ENCODE results near the gene EIF2S2. TPM values are rescaled to one million over a fixed set of nuclear protein-coding genes. Genes with fewer than 3 reads are reported as not detected.

Gene EIF2S2
- total RNA-seq, 4 donors from 2014 or later: 32.8 to 43.1 (median 41.0) TPM

DNA sequence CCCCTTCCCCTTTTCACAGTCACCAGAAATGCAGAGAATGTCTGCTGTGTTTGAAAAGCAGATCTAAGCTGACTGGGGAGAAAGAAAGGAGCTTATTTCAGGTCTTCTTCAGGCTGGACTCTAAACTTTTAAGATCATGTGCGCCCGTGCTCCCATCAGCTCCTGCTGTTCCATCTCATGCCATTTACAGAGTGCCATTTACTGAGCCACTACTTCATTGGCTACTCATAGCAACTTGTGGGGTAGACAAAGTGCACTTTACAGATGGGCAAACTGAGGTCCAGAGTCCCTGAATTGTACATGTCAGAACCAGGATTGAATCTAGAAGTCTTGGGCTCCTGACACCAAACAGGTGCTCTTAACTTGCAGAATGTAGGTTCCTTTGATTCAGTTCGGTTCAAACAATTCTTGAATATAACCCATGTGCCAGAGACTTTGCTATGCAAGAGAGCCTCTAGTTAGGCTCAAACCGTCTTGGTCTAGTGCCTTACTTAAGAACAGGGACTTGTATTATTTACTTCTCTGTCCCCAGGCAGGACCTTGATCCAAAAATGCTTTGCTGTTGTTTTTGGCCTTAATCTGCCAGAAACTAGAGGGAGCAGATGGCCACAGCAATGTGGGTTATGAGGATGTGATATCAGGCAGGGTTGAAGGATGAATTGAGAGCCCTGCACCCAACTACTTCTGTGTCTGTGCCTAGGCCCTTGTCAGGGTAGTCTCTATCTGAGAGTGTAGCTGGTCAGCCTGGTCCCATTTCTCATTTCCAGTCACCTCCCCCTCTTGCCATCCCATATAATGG lies 61.9 kb downstream of the EIF2S2 start:
- no peak overlapping the region for H3K4me3 ChIP-seq
- no peaks in the 10 kb centered on the region for H3K9me3 ChIP-seq
- peak in 1 of 2 donors; percentile 37 for DNase-seq (ENCODE audit: low spot score in 2 of 2)
- 59 to 72% methylated on average over 4 of the region's 4 CpGs for WGBS, 2 donors
- TF ChIP-seq EP300 (IDR thresholded peaks at IDR 0.05) (no peak), POLR2A (IDR thresholded peaks at IDR 0.05) (no peak)
- TF ChIP-seq, protein P1, sequence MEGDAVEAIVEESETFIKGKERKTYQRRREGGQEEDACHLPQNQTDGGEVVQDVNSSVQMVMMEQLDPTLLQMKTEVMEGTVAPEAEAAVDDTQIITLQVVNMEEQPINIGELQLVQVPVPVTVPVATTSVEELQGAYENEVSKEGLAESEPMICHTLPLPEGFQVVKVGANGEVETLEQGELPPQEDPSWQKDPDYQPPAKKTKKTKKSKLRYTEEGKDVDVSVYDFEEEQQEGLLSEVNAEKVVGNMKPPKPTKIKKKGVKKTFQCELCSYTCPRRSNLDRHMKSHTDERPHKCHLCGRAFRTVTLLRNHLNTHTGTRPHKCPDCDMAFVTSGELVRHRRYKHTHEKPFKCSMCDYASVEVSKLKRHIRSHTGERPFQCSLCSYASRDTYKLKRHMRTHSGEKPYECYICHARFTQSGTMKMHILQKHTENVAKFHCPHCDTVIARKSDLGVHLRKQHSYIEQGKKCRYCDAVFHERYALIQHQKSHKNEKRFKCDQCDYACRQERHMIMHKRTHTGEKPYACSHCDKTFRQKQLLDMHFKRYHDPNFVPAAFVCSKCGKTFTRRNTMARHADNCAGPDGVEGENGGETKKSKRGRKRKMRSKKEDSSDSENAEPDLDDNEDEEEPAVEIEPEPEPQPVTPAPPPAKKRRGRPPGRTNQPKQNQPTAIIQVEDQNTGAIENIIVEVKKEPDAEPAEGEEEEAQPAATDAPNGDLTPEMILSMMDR (IDR thresholded peaks at IDR 0.05): no peak
- peaks cover 0 to 84% (median 32%) of the 10 kb centered on the region in 4 donors for H3K4me1 ChIP-seq
- no peaks in the 10 kb centered on the region for H3K36me3 ChIP-seq
- H3K27me3 ChIP-seq: no peaks in the 10 kb centered on the region
- peak overlapping the region in 1 of 4 donors; percentile 25 for H3K27ac ChIP-seq

DNA sequence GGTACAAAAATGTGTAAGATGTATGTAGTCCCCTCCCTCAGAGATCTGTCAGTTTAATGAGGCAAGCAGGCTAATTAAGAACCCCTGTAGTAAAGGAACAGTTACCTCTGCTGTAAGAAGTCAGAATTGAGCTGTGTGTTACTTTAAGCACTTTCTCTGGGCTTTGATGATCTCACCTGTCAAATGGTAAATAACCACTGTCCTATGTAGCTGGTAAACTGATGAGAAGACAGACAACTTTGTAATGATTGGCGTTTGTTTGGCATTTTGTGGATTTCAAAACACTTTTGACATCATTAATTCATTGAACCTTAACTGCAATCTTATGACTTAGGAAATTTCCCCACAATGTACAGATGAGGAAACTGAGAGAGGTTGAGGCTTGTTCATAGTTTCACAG lies 62.7 kb downstream of the EIF2S2 start:
- H3K36me3 ChIP-seq: peaks cover 0 to 5% (median 0%) of the 10 kb centered on the region in 3 donors
- H3K27me3 ChIP-seq: no peaks in the 10 kb centered on the region
- TF ChIP-seq POLR2A (IDR thresholded peaks at IDR 0.05): no peak
- no peak for TF ChIP-seq EP300 (IDR thresholded peaks at IDR 0.05)
- TF ChIP-seq, protein P1 (IDR thresholded peaks at IDR 0.05): no peak
- 85 to 92% methylated on average over 1 of the region's 1 CpG for WGBS, 2 donors
- no peak overlapping the region for H3K4me3 ChIP-seq
- no peak overlapping the region for H3K27ac ChIP-seq
- no peaks in the 10 kb centered on the region for H3K9me3 ChIP-seq
- DNase-seq (ENCODE audit: low spot score in 2 of 2): no peak
- H3K4me1 ChIP-seq: peaks cover 0 to 84% (median 35%) of the 10 kb centered on the region in 4 donors

DNA sequence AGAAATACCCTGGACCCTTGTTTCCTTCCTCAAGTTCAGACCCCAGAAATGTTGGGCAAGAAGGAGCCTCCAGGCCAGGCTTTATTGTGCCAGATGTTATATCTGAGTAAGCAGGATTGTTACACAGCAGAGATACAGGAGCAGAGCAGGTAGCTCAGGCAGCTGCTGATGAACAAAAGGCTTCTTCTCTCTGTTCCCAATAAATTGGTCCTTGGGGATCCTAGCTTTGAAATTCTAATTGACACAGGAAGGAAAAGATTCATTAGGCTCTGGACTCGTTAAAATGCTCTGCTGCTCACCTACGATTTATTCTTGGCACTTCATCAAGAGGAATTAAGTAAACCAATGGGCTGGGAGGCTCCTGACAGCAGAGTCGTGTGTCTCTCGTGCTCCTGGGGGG lies 64.1 kb downstream of the EIF2S2 start:
- no peak for DNase-seq (ENCODE audit: low spot score in 2 of 2)
- Histone ChIP-seq H3K4me1 (peaks cover 0 to 87% (median 35%) of the 10 kb centered on the region in 4 donors), H3K9me3 (no peaks in the 10 kb centered on the region), H3K27ac (no peak overlapping the region), H3K27me3 (no peaks in the 10 kb centered on the region), H3K4me3 (no peak overlapping the region), H3K36me3 (peaks cover 0 to 6% (median 0%) of the 10 kb centered on the region in 3 donors)
- WGBS, 2 donors: 70 to 72% methylated on average over 4 of the region's 4 CpGs
- no peak for TF ChIP-seq POLR2A (IDR thresholded peaks at IDR 0.05)

DNA sequence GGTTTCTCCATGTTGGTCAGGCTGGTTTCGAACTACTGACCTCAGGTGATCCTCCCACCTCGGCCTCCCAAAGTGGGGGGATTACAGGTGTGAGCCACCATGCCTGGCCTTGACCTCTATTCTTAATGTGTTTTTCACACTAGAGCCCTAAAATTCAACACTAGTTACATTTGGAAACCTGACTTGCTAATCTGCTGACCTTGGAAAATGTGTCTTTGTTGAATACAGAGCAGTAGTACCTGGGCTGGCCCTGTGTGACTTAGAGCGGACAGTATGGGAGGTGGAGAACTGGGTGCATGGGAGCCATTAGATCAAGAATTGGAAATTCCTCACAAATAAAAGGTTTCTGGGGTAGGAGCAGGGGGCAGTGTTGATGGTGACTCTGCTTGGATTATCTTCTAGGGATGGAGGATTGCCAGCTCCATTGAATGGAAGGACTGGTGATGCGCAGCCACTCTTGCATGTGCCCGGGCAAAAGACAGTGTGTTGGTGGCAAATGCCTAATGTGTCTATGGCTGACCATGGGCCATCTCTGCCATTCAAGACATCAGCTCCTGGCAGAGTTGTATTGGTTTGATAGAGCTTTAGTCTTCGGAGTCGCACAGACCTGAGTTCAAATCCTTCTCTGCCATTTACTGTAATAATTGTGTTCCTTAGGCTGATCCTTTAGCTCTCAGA lies 64.9 kb downstream of the EIF2S2 start:
- no peak overlapping the region for H3K27ac ChIP-seq
- TF ChIP-seq, protein P1 (IDR thresholded peaks at IDR 0.05): no peak
- TF ChIP-seq POLR2A (IDR thresholded peaks at IDR 0.05) (no peak), EP300 (IDR thresholded peaks at IDR 0.05) (no peak)
- H3K9me3 ChIP-seq: no peaks in the 10 kb centered on the region
- WGBS, 2 donors: 95 to 97% methylated on average over 7 of the region's 7 CpGs
- peaks cover 0 to 87% (median 35%) of the 10 kb centered on the region in 4 donors for H3K4me1 ChIP-seq
- H3K4me3 ChIP-seq: no peak overlapping the region
- no peaks in the 10 kb centered on the region for H3K27me3 ChIP-seq
- H3K36me3 ChIP-seq: peaks cover 0 to 6% (median 0%) of the 10 kb centered on the region in 3 donors
- DNase-seq (ENCODE audit: low spot score in 2 of 2): no peak

DNA sequence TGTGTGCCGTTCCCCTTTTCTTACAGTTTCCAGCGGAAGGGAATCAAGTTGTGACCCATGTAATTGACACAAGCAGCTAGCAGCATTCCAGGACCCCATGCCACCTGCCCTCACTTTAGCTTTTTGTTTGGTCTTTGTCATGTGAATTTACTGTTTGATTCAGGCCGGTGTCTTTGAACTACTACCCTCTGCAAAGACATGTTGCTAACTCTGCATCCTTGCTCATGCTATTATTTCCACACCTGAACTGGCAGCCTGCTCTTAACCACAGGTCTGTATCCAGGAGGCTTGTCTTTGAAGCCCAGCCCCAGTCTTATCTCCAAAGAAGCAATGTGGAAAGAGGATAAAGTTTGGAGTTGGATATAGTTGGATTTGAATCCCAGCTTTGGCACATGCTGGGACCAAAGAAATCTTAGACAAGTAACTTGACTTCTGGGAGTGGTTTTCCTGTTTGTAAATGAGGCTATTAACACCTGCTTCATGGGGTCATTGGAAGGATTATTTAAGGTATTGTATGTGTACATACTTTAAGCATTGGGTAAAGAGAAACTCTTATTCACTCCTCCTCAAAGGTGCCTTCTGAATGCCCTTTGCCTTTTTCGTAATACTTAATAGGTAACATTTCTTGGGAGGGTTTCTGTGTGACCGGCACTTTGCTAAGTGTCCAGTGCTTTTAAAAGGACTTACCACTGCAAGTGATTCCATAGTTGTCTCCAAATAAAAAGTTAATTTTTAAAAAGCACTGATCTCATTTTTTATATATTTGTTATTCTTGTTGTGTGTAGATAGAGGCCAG lies 65.9 kb downstream of the EIF2S2 start:
- no peak for DNase-seq (ENCODE audit: low spot score in 2 of 2)
- H3K4me3 ChIP-seq: no peak overlapping the region
- H3K36me3 ChIP-seq: peaks cover 0 to 6% (median 0%) of the 10 kb centered on the region in 3 donors
- H3K9me3 ChIP-seq: no peaks in the 10 kb centered on the region
- peaks cover 0 to 84% (median 28%) of the 10 kb centered on the region in 4 donors for H3K4me1 ChIP-seq
- 85 to 87% methylated on average over 5 of the region's 5 CpGs for WGBS, 2 donors
- no peak for TF ChIP-seq POLR2A (IDR thresholded peaks at IDR 0.05)
- TF ChIP-seq, protein P1 (IDR thresholded peaks at IDR 0.05): no peak
- TF ChIP-seq EP300 (IDR thresholded peaks at IDR 0.05): no peak
- no peak overlapping the region for H3K27ac ChIP-seq
- no peaks in the 10 kb centered on the region for H3K27me3 ChIP-seq

All from tibial nerve (tissue), 4 donors.